CD8-positive, alpha-beta memory T cell (primary cell): Measurements from ENCODE around the gene MAB21L4. TPM values are rescaled to one million over a fixed set of nuclear protein-coding genes. Genes with fewer than 3 reads are reported as not detected.

Source experiments
- CTCF ChIA-PET: fragments of 350-600 bp; sonication (Branson Sonifier 250); formaldehyde crosslinking; loops from one replicate; lab custom pipeline; 2021; ENCODE audit warnings: antibody characterized with exemption; lab: Charles Lee
- POLR2A ChIA-PET: fragments of 350-600 bp; sonication (Branson Sonifier 250); formaldehyde crosslinking; loops from one replicate; lab custom pipeline; 2021; ENCODE audit warnings: antibody characterized with exemption; lab: Charles Lee
- DNase-seq, 5 donors: peaks; one replicate each; pipeline versions ENCODE4 v3.0.0 to v3.0.0-alpha.2; 2020 to 2022; ENCODE audit warnings: mixed read lengths in 1 of 5
- H3K27ac ChIP-seq: one replicate; pipeline ENCODE4 v1.7.0; 2013; ENCODE audit warnings: low read depth, mild to moderate bottlenecking, low read length, moderate library complexity
- H3K27me3 ChIP-seq: 2 replicates; pipeline ENCODE4 v1.7.0; 2013; ENCODE audit warnings: low read length, mild to moderate bottlenecking; ENCODE audit not compliant: insufficient read depth, poor library complexity, severe bottlenecking
- H3K36me3 ChIP-seq: 2 replicates; pipeline ENCODE4 v1.7.0; 2013; ENCODE audit warnings: mild to moderate bottlenecking, low read length, moderate library complexity; ENCODE audit not compliant: insufficient read depth
- H3K4me1 ChIP-seq: 2 replicates; pipeline ENCODE4 v1.7.0; 2013; ENCODE audit warnings: mild to moderate bottlenecking, low read length, moderate library complexity; ENCODE audit not compliant: insufficient read depth
- H3K4me3 ChIP-seq: 2 replicates; pipeline ENCODE4 v1.7.0; 2013; ENCODE audit warnings: mild to moderate bottlenecking, low read length
- H3K9me3 ChIP-seq: 2 replicates; pipeline ENCODE4 v1.7.0; 2013; ENCODE audit warnings: mild to moderate bottlenecking, low read length
- H3K27ac Mint-ChIP-seq, 8 donors: one replicate each; pipeline ENCODE4 v1.8.0; 2020 to 2021; ENCODE audit warnings: mixed read lengths in 8 of 8, mild to moderate bottlenecking in 6 of 8, inconsistent platforms in 3 of 8, moderate library complexity in 3 of 8
- H3K27me3 Mint-ChIP-seq, 2 donors: one replicate each; pipeline ENCODE4 v1.8.0; 2020 to 2021; ENCODE audit warnings: mixed read lengths in 2 of 2, mild to moderate bottlenecking in 1 of 2, moderate library complexity in 1 of 2
- H3K36me3 Mint-ChIP-seq, 3 donors: one replicate each; pipeline ENCODE4 v1.8.0; 2020 to 2021; ENCODE audit warnings: mixed read lengths in 3 of 3, inconsistent platforms in 1 of 3, mild to moderate bottlenecking in 1 of 3
- H3K4me1 Mint-ChIP-seq, 3 donors: one replicate each; pipeline ENCODE4 v1.8.0; 2020 to 2021; ENCODE audit warnings: mixed read lengths in 3 of 3, inconsistent platforms in 1 of 3, mild to moderate bottlenecking in 1 of 3
- H3K4me3 Mint-ChIP-seq, 7 donors: one replicate each; pipeline ENCODE4 v1.8.0; 2020 to 2021; ENCODE audit warnings: mixed read lengths in 7 of 7, mild to moderate bottlenecking in 6 of 7, moderate library complexity in 4 of 7, inconsistent platforms in 2 of 7
- H3K9me3 Mint-ChIP-seq, 5 donors: one replicate each; pipeline ENCODE4 v1.8.0; 2020 to 2022; ENCODE audit warnings: mixed read lengths in 5 of 5, mild to moderate bottlenecking in 3 of 5, moderate library complexity in 2 of 5, inconsistent platforms in 1 of 5
- polyA plus RNA-seq: library from polyadenylated mRNA; unstranded; fragments of 300-500 nt; fragmentation: Illumina TruSeq; gene quantifications from one replicate; pipeline ENCODE4 v1.2.3, GENCODE V29; 2021
- total RNA-seq, 2 experiments: library from RNA; stranded (reverse); gene quantifications; one replicate each; pipeline ENCODE4 v1.2.3, GENCODE V29; 2021

The MAB21L4 gene
- total and polyA plus RNA-seq, 3 experiments from 2014 or later, result not detected

DNA sequence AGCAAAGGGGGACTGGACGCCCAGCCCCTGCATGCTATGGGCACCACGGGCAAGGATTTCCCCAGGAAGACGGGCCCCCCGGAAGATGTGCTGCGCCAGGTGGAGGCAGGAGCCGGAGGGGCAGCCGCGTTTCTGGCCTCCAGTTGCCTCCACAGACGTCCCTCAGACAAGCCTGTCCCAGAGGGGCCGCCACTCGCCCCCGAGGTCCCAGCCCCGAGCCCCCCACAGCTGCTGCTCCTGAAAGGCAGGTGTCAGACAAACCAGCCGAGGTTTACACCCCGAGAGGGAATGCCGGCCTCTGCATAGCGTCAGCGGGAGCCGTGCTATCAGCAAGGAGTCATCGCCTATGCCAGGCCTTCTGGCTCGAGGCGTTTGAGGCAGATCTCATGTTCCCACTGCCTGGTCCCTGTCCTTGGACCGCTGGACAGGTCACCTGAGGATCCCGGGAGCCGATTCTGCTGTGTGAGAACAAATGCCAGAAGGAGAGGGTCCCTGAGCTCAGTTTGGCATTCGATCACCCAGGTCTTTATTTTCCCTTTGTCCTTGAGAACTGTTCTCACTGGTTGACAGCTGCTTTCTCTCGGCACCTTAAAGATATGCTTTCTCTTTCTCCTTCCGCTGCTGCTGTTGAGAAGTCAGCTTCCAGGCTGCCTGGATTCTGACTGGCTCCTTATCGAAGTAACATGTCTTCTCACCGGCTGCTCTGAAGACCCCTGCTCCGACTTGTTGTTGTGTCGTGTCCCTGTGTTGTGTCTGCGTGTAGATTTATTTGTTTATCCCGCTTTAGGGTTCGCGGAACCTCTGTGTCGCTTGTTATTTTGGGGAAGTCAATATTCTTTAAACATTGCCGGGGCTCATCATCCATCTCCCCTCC lies 30.8 kb upstream of the MAB21L4 start:
- Histone ChIP-seq H3K36me3 (no peaks in the 10 kb centered on the region), H3K27me3 (no peaks in the 10 kb centered on the region), H3K27ac (no peak overlapping the region), H3K9me3 (no peaks in the 10 kb centered on the region), H3K4me1 (no peaks in the 10 kb centered on the region), H3K4me3 (no peak overlapping the region)
- POLR2A ChIA-PET, result no interaction called here
- Mint-ChIP-seq H3K27me3 (peaks cover 1 to 15% of the 10 kb centered on the region in 2 donors), H3K27ac (no peak overlapping the region), H3K4me1 (peaks cover 0 to 6% (median 0%) of the 10 kb centered on the region in 3 donors), H3K36me3 (no peaks in the 10 kb centered on the region), H3K9me3 (no peaks in the 10 kb centered on the region), H3K4me3 (no peak overlapping the region)
- CTCF ChIA-PET, result interaction anchor here (1.8 kb wide), 1 partner anchor 12 kb away, joined by 5 read pairs; no protein-coding TSS in a partner anchor
- DNase-seq, result peak in 1 of 5 donors; percentile 42

DNA sequence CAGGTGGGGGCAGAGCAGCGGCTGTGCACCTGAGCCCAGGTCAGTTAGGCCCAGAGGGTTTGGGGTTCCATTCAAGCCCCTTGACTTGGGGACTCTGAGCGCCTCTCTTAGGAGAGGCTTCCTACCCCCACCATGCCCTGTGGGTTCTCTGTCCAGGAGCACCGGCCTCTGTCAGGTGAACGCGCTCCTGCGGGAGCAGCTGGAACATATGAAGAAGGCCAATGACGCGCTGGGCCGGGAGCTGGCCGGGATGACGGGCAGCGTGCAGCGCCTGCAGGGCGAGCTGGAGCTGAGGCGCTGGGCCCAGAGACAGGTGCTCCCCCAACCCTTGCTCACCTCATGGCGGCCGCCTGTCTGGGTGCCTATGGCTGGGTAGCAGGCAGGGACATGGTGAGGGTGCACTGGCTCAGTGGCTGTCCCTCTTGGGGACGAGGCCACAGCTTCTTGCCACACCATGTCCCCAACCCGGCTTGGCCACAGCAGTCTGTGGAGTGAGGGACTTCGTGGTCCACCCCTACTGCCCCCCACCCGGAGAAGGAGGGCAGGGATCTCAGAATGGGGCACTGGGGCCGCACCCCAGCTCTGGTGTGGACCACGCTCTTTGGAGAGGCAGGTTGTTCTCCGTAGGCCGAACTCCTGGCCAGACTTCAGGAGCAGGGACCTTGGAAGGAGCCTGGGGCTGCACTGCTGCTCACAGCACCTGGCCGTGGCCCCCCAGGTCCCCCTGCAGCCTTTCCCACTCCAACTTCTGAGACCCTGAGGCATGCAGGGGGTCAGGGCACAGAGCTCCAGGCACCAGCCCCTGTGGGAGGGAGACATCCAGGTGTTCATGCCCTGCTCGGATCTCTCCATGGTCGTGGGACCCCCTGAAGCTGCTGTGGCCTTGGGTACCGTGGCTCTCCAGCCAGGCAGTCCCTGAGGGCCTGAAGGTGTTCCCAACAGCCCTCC lies 29.9 kb upstream of the MAB21L4 start:
- Histone ChIP-seq H3K9me3 (no peaks in the 10 kb centered on the region), H3K4me1 (no peaks in the 10 kb centered on the region), H3K4me3 (no peak overlapping the region), H3K36me3 (no peaks in the 10 kb centered on the region), H3K27ac (no peak overlapping the region), H3K27me3 (no peaks in the 10 kb centered on the region)
- H3K36me3 Mint-ChIP-seq, result no peaks in the 10 kb centered on the region
- CTCF ChIA-PET, result interaction anchor here (1.8 kb wide), 1 partner anchor 11 kb away, joined by 5 read pairs; no protein-coding TSS in a partner anchor
- POLR2A ChIA-PET, result no interaction called here
- H3K4me1 Mint-ChIP-seq, result peaks cover 0 to 6% (median 0%) of the 10 kb centered on the region in 3 donors
- peak in 1 of 5 donors; percentile 33 for DNase-seq
- no peaks in the 10 kb centered on the region for H3K9me3 Mint-ChIP-seq
- no peak overlapping the region for H3K4me3 Mint-ChIP-seq
- no peak overlapping the region for H3K27ac Mint-ChIP-seq
- H3K27me3 Mint-ChIP-seq, result peaks cover 1 to 11% of the 10 kb centered on the region in 2 donors

- H3K36me3 ChIP-seq, result no peaks in the 10 kb centered on the region
- H3K4me3 ChIP-seq, result no peak overlapping the region
- peak in 1 of 5 donors; percentile 44 for DNase-seq
- H3K27ac ChIP-seq, result no peak overlapping the region
- H3K27me3 ChIP-seq, result no peaks in the 10 kb centered on the region
- Mint-ChIP-seq H3K27ac (no peak overlapping the region), H3K27me3 (peaks cover 1 to 11% of the 10 kb centered on the region in 2 donors), H3K4me3 (no peak overlapping the region), H3K9me3 (no peaks in the 10 kb centered on the region), H3K36me3 (no peaks in the 10 kb centered on the region), H3K4me1 (peaks cover 0 to 6% (median 0%) of the 10 kb centered on the region in 3 donors)
- ChIA-PET CTCF (interaction anchor here (1.8 kb wide), 1 partner anchor 10 kb away, joined by 5 read pairs; no protein-coding TSS in a partner anchor), POLR2A (no interaction called here)
- H3K4me1 ChIP-seq, result no peaks in the 10 kb centered on the region
- no peaks in the 10 kb centered on the region for H3K9me3 ChIP-seq
These were observed 29.2 kb upstream of the MAB21L4 start for GRCh38 chr2:240925191-240925567.

DNA sequence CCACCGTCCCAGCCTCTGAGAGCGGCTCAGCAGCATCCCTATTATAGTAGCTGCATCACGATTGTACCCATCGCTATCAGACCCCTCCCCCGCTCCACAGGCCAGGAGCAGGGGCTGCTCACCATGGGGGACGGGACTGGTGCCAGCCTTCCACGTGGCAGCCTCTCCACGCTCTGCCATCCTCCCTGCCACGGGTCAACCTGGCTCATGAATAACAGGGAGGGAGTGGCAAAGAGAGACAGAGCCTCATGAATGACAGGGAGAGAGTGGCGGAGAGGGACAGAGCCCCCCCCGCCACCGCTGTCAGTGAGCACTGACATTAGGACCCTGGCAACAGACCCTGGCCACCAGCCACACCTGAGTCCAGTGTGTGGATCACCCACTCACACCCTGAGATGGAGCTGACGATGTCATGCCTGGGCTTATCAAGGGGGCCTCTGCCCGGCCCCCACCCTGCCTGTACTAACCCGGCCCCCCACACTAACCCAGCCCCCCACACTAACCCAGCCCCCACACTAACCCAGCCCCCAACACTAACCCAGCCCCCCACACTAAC lies 27.1 kb upstream of the MAB21L4 start:
- no peaks in the 10 kb centered on the region for H3K36me3 Mint-ChIP-seq
- Histone ChIP-seq H3K36me3 (no peaks in the 10 kb centered on the region), H3K27me3 (no peaks in the 10 kb centered on the region), H3K9me3 (no peaks in the 10 kb centered on the region), H3K27ac (no peak overlapping the region), H3K4me1 (no peaks in the 10 kb centered on the region), H3K4me3 (no peak overlapping the region)
- no peak overlapping the region for H3K27ac Mint-ChIP-seq
- peak in 2 of 5 donors; percentile 0 to 24 for DNase-seq
- peaks cover 0 to 2% of the 10 kb centered on the region in 2 donors for H3K27me3 Mint-ChIP-seq
- no peak overlapping the region for H3K4me3 Mint-ChIP-seq
- peaks cover 0 to 6% (median 0%) of the 10 kb centered on the region in 3 donors for H3K4me1 Mint-ChIP-seq
- ChIA-PET POLR2A (no interaction called here), CTCF (no interaction called here)
- H3K9me3 Mint-ChIP-seq, result no peaks in the 10 kb centered on the region

DNA sequence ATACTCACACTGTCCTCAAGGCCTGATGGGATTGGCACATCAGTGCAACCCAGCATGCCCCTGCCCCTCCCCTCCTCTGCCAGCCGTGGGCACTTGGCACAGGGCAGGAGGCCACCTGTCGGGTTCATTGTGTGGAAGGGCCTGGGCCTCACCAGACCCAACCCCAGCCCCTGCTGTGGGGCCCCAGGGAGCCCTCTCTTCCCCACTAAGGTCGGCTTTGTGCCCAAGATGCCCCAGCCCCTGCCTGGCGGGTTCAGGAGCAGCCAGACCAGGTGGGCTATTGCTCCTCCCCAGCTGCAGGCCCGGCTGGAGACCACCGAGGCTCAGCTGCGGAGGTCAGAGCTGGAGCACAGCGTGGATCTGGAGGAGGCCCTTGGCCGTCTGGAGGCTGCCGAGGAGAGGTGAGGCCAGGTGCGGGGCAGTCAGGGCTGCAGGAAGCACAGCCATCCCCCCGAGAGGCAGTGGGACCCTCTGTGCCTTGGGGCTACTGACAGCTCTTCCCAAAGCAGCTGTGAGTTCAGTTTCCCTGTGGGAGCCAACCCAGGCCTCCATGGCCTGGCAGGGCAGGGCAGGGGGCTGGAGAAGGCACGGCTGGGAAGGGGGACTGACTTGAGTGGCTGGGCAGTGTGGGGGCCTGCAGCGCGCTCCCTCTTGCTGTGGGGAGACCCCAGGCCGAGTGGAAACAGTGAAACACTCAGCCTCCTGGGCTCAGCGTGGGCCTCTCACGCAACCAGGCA lies 26.5 kb upstream of the MAB21L4 start:
- Mint-ChIP-seq H3K27me3 (no peaks in the 10 kb centered on the region), H3K36me3 (no peaks in the 10 kb centered on the region), H3K27ac (no peak overlapping the region), H3K4me1 (peaks cover 0 to 6% (median 0%) of the 10 kb centered on the region in 3 donors), H3K9me3 (no peaks in the 10 kb centered on the region), H3K4me3 (no peak overlapping the region)
- Histone ChIP-seq H3K27me3 (no peaks in the 10 kb centered on the region), H3K4me1 (no peaks in the 10 kb centered on the region), H3K36me3 (no peaks in the 10 kb centered on the region), H3K9me3 (no peaks in the 10 kb centered on the region), H3K27ac (no peak overlapping the region), H3K4me3 (no peak overlapping the region)
- ChIA-PET POLR2A (no interaction called here), CTCF (no interaction called here)
- DNase-seq, result peak in 2 of 5 donors; percentile 0 to 44

DNA sequence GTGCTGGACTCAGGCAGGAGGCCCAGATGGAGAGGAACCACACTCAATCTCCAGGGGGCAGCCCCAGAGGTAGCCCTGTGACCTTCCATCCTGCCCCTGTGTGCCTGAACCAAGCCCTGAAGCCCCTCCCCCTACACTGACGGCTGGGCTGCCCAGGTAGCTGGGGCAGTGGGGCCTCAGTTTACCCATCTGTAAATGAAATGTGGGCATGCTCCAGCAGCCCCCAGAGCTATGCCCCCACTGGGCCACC lies 26.0 kb upstream of the MAB21L4 start:
- CTCF ChIA-PET, result no interaction called here

GRCh38 chr2:240921311-240921994 lies 25.5 kb upstream of the MAB21L4 start:
- H3K36me3 Mint-ChIP-seq, result no peaks in the 10 kb centered on the region
- no peaks in the 10 kb centered on the region for H3K9me3 Mint-ChIP-seq
- H3K4me1 ChIP-seq, result no peaks in the 10 kb centered on the region
- H3K27ac Mint-ChIP-seq, result peak overlapping the region in 1 of 8 donors; percentile 17
- H3K9me3 ChIP-seq, result no peaks in the 10 kb centered on the region
- H3K4me3 ChIP-seq, result no peak overlapping the region
- no peak overlapping the region for H3K4me3 Mint-ChIP-seq
- H3K27me3 Mint-ChIP-seq, result peaks cover 0 to 5% of the 10 kb centered on the region in 2 donors
- POLR2A ChIA-PET, result no interaction called here
- no peaks in the 10 kb centered on the region for H3K4me1 Mint-ChIP-seq
- no peak overlapping the region for H3K27ac ChIP-seq
- CTCF ChIA-PET, result no interaction called here
- H3K36me3 ChIP-seq, result no peaks in the 10 kb centered on the region
- DNase-seq, result peak in 1 of 5 donors; percentile 15
- no peaks in the 10 kb centered on the region for H3K27me3 ChIP-seq

More for the DNA sequence above, 26.0 kb upstream of the MAB21L4 start:
- H3K27me3 Mint-ChIP-seq, result peaks cover 0 to 4% of the 10 kb centered on the region in 2 donors
- H3K4me1 ChIP-seq, result no peaks in the 10 kb centered on the region
- no peak overlapping the region for H3K4me3 Mint-ChIP-seq
- H3K27ac Mint-ChIP-seq, result no peak overlapping the region
- H3K27ac ChIP-seq, result no peak overlapping the region
- H3K36me3 ChIP-seq, result no peaks in the 10 kb centered on the region
- no peaks in the 10 kb centered on the region for H3K27me3 ChIP-seq
- no peak overlapping the region for H3K4me3 ChIP-seq
- DNase-seq, result peak in 1 of 5 donors; percentile 25
- H3K9me3 ChIP-seq, result no peaks in the 10 kb centered on the region
- H3K36me3 Mint-ChIP-seq, result no peaks in the 10 kb centered on the region
- H3K9me3 Mint-ChIP-seq, result no peaks in the 10 kb centered on the region
- peaks cover 0 to 1% (median 0%) of the 10 kb centered on the region in 3 donors for H3K4me1 Mint-ChIP-seq
- POLR2A ChIA-PET, result no interaction called here
